Measurements from ENCODE around the gene CMTR1. TPM values are rescaled to one million over a fixed set of nuclear protein-coding genes. Genes with fewer than 3 reads are reported as not detected.

The CMTR1 gene
- polyA plus RNA-seq, 1 donor from 2014 or later, result 64.1 TPM

GRCh38 chr6:37406726-37407341 lies 26.2 kb upstream of the CMTR1 start:
- Histone ChIP-seq H3K27me3 (ENCODE audit: insufficient read depth, low read depth, low read length) (no peaks in the 10 kb centered on the region), H3K9ac (ENCODE audit: low read length) (no peak overlapping the region), H3K4me2 (ENCODE audit: low read length) (no peak overlapping the region), H4K20me1 (ENCODE audit: insufficient read depth) (no peaks in the 10 kb centered on the region), H3K4me3 (ENCODE audit: low read length) (no peak overlapping the region), H3K9me2 (ENCODE audit: insufficient read depth, low read length) (no peaks in the 10 kb centered on the region), H2AFZ (ENCODE audit: low read depth, low read length) (no peak overlapping the region), H3K36me3 (ENCODE audit: insufficient read depth, low read length) (no peaks in the 10 kb centered on the region), H3K27ac (ENCODE audit: low read length) (no peak overlapping the region), H3K79me2 (replicated peaks; ENCODE audit: insufficient read depth, low read length) (no peaks in the 10 kb centered on the region), H3K9me3 (ENCODE audit: low read length) (no peaks in the 10 kb centered on the region), H3F3A (ENCODE audit: insufficient read depth, low read length, poor library complexity, severe bottlenecking) (no peaks in the 10 kb centered on the region)
- TF ChIP-seq REST (IDR thresholded peaks at IDR 0.05; ENCODE audit: borderline replicate concordance), result no peak
- TF ChIP-seq CTCF (IDR thresholded peaks at IDR 0.05; ENCODE audit: poor library complexity, severe bottlenecking), result no peak
- TF ChIP-seq MXI1 (conservative IDR thresholded peaks at IDR 0.05; ENCODE audit: poor library complexity, severe bottlenecking), result no peak
- no peak for TF ChIP-seq TAF1 (IDR thresholded peaks at IDR 0.05; ENCODE audit: low read depth)
- no peak for TF ChIP-seq RAD21 (conservative IDR thresholded peaks at IDR 0.05)
- TF ChIP-seq EP300 (conservative IDR thresholded peaks at IDR 0.05; ENCODE audit: poor library complexity, severe bottlenecking), result no peak
- no peak for TF ChIP-seq POLR2AphosphoS5 (IDR thresholded peaks at IDR 0.05)
- no peak for TF ChIP-seq SMC3 (conservative IDR thresholded peaks at IDR 0.05; ENCODE audit: poor library complexity)
- no peak for TF ChIP-seq EZH2 (IDR thresholded peaks at IDR 0.05; ENCODE audit: borderline replicate concordance, insufficient read depth, low read length, poor library complexity, severe bottlenecking)

- Histone ChIP-seq H3K9ac (ENCODE audit: low read length) (no peak overlapping the region), H3K36me3 (ENCODE audit: insufficient read depth, low read length) (no peaks in the 10 kb centered on the region)
- no peak for TF ChIP-seq MXI1 (conservative IDR thresholded peaks at IDR 0.05; ENCODE audit: poor library complexity, severe bottlenecking)
- TF ChIP-seq CTCF (IDR thresholded peaks at IDR 0.05; ENCODE audit: poor library complexity, severe bottlenecking), result no peak
- no peak for TF ChIP-seq REST (IDR thresholded peaks at IDR 0.05; ENCODE audit: borderline replicate concordance)
- no peak for TF ChIP-seq POLR2AphosphoS5 (IDR thresholded peaks at IDR 0.05)
- no peak for TF ChIP-seq EZH2 (IDR thresholded peaks at IDR 0.05; ENCODE audit: borderline replicate concordance, insufficient read depth, low read length, poor library complexity, severe bottlenecking)
- no peak for TF ChIP-seq RAD21 (conservative IDR thresholded peaks at IDR 0.05)
- TF ChIP-seq TAF1 (IDR thresholded peaks at IDR 0.05; ENCODE audit: low read depth), result no peak
- no peak for TF ChIP-seq EP300 (conservative IDR thresholded peaks at IDR 0.05; ENCODE audit: poor library complexity, severe bottlenecking)
- no peak for TF ChIP-seq SMC3 (conservative IDR thresholded peaks at IDR 0.05; ENCODE audit: poor library complexity)
These were observed 25.1 kb upstream of the CMTR1 start for GRCh38 chr6:37407948-37408347.

More at GRCh38 chr6:37407948-37408347, 25.1 kb upstream of the CMTR1 start:
- Histone ChIP-seq H3K27ac (ENCODE audit: low read length) (no peak overlapping the region), H4K20me1 (ENCODE audit: insufficient read depth) (no peaks in the 10 kb centered on the region), H3K4me3 (ENCODE audit: low read length) (no peak overlapping the region), H2AFZ (ENCODE audit: low read depth, low read length) (no peak overlapping the region), H3K79me2 (replicated peaks; ENCODE audit: insufficient read depth, low read length) (no peaks in the 10 kb centered on the region), H3K27me3 (ENCODE audit: insufficient read depth, low read depth, low read length) (no peaks in the 10 kb centered on the region), H3K4me2 (ENCODE audit: low read length) (no peak overlapping the region), H3K9me2 (ENCODE audit: insufficient read depth, low read length) (no peaks in the 10 kb centered on the region), H3F3A (ENCODE audit: insufficient read depth, low read length, poor library complexity, severe bottlenecking) (no peaks in the 10 kb centered on the region), H3K9me3 (ENCODE audit: low read length) (no peaks in the 10 kb centered on the region)

All from neural cell (in vitro differentiated cells).